Measurements from ENCODE around the gene LPAR3. TPM values are rescaled to one million over a fixed set of nuclear protein-coding genes. Genes with fewer than 3 reads are reported as not detected.
"Not testable (repeated sequence)": the region's sequence is repeated elsewhere in the genome, so short reads cannot be mapped to it uniquely, and the experiment has no call there.

Gene LPAR3
- total and polyA plus RNA-seq, 2 experiments from 2014 or later: 10.4 to 36.9 TPM

DNA sequence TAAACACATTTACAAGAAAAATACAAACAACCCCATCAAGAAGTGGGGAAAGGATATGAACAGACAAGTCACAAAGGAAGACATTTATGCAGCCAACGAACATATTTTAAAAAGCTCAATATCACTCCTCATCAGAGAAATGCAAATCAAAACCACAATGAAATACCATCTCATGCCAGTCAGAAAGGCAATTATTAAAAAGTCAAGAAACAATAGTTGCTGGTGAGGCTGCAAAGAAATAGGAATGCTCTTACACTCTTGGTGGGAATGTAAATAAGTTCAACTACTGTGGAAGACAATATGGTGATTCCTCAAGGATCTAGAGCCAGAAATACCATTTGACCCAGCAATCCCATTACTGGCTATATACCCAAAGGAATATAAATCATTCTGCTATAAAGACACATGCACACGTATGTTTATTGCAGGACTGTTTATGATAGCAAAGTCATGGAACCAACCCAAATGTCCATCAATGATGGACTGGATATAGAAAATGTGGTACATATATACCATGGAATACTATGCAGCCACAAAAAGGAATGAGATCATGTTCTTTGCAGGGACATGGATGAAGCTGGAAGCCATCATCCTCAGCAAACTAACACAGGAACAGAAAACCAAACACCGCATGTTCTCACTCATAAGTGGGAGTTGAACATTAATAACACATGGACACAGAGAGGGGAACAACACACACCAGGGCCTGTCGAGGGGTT is 15.9 kb upstream of the LPAR3 start:
- DNase-seq (ENCODE audit: low spot score); H3K9me2 ChIP-seq (ENCODE audit: insufficient read depth); H3K27me3 Mint-ChIP-seq (ENCODE audit: insufficient read depth, low read depth, poor library complexity); H3K27ac Mint-ChIP-seq; H3K4me3 Mint-ChIP-seq; H2AFZ ChIP-seq; H3K27me3 ChIP-seq (ENCODE audit: insufficient read depth); H3K4me1 Mint-ChIP-seq; H3K36me3 ChIP-seq (ENCODE audit: insufficient read depth); H3K9me3 Mint-ChIP-seq; H3K27ac ChIP-seq (ENCODE audit: low read depth); H3K4me2 ChIP-seq; H3K4me3 ChIP-seq; H3K36me3 Mint-ChIP-seq (ENCODE audit: low read depth); ATAC-seq; H4K20me1 ChIP-seq (replicated peaks; ENCODE audit: insufficient read depth); H3K79me2 ChIP-seq (replicated peaks; ENCODE audit: insufficient read depth); H3F3A ChIP-seq (replicated peaks; ENCODE audit: low read depth): not testable (repeated sequence)
- H3K4me1 ChIP-seq (ENCODE audit: insufficient read depth): peaks cover 13% of the 10 kb centered on the region; the same call in 1 of the 2 replicates

DNA sequence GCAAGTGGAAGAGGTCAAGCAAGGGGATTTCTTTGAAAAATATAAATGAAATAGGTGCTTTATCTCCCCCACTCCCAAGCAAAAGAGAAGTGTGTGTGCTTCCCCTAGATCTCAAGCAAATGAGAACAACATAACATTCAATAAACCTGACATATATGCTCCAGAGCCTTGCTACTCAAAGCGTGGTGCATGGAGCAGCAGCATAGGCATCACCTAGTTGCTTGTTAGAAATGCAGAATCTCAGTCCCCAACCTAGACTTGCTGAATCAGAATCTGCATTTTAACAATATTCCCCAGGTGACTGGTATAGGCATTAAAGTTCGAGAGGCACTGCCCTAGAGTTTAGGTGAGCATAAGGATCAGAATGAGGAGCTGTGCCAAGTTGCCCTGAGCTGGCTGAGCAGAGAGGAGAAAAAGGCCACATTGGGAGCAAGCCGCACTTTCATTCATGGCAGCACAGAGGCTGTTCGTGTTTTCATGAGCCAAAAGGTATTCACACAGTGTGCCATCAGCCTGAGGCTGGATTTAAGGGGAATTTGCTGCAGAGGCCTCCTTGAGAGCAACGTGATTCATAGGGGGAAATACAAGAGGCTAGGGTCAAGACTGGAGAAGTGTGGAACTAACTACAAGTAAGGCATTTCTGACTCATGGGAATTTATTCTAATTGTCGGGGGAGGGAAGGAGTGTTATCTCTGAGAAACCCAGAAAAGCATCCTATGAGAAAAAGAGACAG is 14.3 kb upstream of the LPAR3 start:
- ATAC-seq: peak; percentile 68
- Histone ChIP-seq H3K36me3 (ENCODE audit: insufficient read depth) (no peaks in the 10 kb centered on the region), H3K4me1 (ENCODE audit: insufficient read depth) (peaks cover 13% of the 10 kb centered on the region; the same call in 1 of the 2 replicates), H3K27ac (ENCODE audit: low read depth) (no peak overlapping the region; the same call in 1 of the 2 replicates), H3K4me2 (peak overlapping the region; percentile 56), H3K4me3 (no peak overlapping the region), H3K27me3 (ENCODE audit: insufficient read depth) (no peaks in the 10 kb centered on the region), H3K79me2 (replicated peaks; ENCODE audit: insufficient read depth) (no peaks in the 10 kb centered on the region), H3F3A (replicated peaks; ENCODE audit: low read depth) (no peaks in the 10 kb centered on the region), H4K20me1 (replicated peaks; ENCODE audit: insufficient read depth) (no peaks in the 10 kb centered on the region), H3K9me2 (ENCODE audit: insufficient read depth) (no peaks in the 10 kb centered on the region), H2AFZ (peak overlapping the region; percentile 90)
- peak; percentile 53 for DNase-seq (ENCODE audit: low spot score)
- Mint-ChIP-seq H3K27me3 (ENCODE audit: insufficient read depth, low read depth, poor library complexity) (peaks cover 3% of the 10 kb centered on the region), H3K4me1 (peaks cover 10% of the 10 kb centered on the region), H3K36me3 (ENCODE audit: low read depth) (peaks cover 1% of the 10 kb centered on the region; the same call in 2 of the 3 replicates), H3K27ac (peak overlapping the region; percentile 56), H3K9me3 (peaks cover 4% of the 10 kb centered on the region; the same call in 1 of the 3 replicates), H3K4me3 (no peak overlapping the region)
- TF ChIP-seq, protein P1, sequence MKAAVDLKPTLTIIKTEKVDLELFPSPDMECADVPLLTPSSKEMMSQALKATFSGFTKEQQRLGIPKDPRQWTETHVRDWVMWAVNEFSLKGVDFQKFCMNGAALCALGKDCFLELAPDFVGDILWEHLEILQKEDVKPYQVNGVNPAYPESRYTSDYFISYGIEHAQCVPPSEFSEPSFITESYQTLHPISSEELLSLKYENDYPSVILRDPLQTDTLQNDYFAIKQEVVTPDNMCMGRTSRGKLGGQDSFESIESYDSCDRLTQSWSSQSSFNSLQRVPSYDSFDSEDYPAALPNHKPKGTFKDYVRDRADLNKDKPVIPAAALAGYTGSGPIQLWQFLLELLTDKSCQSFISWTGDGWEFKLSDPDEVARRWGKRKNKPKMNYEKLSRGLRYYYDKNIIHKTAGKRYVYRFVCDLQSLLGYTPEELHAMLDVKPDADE (IDR thresholded peaks at IDR 0.05): no peak
- TF ChIP-seq CREB1 (CRISPR knock-in tag; IDR thresholded peaks at IDR 0.05; ENCODE audit: low read depth) (no peak), STAT1 (IDR thresholded peaks at IDR 0.05; ENCODE audit: unreplicated experiment) (no peak), EZH2phosphoT487 (IDR thresholded peaks at IDR 0.05; ENCODE audit: unreplicated experiment) (no peak), NANOG (IDR thresholded peaks at IDR 0.05; ENCODE audit: borderline replicate concordance) (no peak), ZNF331 (CRISPR knock-in tag; IDR thresholded peaks at IDR 0.05; ENCODE audit: low read depth) (no peak), POLR2AphosphoS5 (IDR thresholded peaks at IDR 0.05; ENCODE audit: low read depth) (no peak), EZH2 (IDR thresholded peaks at IDR 0.05; ENCODE audit: low read depth, unreplicated experiment) (no peak)
- TF ChIP-seq, protein P2, sequence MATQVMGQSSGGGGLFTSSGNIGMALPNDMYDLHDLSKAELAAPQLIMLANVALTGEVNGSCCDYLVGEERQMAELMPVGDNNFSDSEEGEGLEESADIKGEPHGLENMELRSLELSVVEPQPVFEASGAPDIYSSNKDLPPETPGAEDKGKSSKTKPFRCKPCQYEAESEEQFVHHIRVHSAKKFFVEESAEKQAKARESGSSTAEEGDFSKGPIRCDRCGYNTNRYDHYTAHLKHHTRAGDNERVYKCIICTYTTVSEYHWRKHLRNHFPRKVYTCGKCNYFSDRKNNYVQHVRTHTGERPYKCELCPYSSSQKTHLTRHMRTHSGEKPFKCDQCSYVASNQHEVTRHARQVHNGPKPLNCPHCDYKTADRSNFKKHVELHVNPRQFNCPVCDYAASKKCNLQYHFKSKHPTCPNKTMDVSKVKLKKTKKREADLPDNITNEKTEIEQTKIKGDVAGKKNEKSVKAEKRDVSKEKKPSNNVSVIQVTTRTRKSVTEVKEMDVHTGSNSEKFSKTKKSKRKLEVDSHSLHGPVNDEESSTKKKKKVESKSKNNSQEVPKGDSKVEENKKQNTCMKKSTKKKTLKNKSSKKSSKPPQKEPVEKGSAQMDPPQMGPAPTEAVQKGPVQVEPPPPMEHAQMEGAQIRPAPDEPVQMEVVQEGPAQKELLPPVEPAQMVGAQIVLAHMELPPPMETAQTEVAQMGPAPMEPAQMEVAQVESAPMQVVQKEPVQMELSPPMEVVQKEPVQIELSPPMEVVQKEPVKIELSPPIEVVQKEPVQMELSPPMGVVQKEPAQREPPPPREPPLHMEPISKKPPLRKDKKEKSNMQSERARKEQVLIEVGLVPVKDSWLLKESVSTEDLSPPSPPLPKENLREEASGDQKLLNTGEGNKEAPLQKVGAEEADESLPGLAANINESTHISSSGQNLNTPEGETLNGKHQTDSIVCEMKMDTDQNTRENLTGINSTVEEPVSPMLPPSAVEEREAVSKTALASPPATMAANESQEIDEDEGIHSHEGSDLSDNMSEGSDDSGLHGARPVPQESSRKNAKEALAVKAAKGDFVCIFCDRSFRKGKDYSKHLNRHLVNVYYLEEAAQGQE (IDR thresholded peaks at IDR 0.05; ENCODE audit: unreplicated experiment): no peak
- TF ChIP-seq, protein P3, sequence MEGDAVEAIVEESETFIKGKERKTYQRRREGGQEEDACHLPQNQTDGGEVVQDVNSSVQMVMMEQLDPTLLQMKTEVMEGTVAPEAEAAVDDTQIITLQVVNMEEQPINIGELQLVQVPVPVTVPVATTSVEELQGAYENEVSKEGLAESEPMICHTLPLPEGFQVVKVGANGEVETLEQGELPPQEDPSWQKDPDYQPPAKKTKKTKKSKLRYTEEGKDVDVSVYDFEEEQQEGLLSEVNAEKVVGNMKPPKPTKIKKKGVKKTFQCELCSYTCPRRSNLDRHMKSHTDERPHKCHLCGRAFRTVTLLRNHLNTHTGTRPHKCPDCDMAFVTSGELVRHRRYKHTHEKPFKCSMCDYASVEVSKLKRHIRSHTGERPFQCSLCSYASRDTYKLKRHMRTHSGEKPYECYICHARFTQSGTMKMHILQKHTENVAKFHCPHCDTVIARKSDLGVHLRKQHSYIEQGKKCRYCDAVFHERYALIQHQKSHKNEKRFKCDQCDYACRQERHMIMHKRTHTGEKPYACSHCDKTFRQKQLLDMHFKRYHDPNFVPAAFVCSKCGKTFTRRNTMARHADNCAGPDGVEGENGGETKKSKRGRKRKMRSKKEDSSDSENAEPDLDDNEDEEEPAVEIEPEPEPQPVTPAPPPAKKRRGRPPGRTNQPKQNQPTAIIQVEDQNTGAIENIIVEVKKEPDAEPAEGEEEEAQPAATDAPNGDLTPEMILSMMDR (conservative IDR thresholded peaks at IDR 0.05; ENCODE audit: low read depth in 2 of 2): no peak

Measured in GM23338 (cell line).